ENCODE measurements around the gene COX4I1. TPM values are rescaled to one million over a fixed set of nuclear protein-coding genes. Genes with fewer than 3 reads are reported as not detected.

Gene COX4I1
- total and polyA plus RNA-seq, 2 of the 8 experiments (the other 6 are each of a cell fraction or from before 2014, with no cell fraction given), result 507 to 707 TPM

GRCh38 chr16:85830821-85831220 lies 31.3 kb downstream of the COX4I1 start:
- H2BK20ac ChIP-seq (ENCODE audit: low read length), result no peak overlapping the region
- no peak overlapping the region for H2AK5ac ChIP-seq (ENCODE audit: low read depth, low read length)
- no peaks in the 10 kb centered on the region for H3K36me3 ChIP-seq (ENCODE audit: control insufficient read depth in 2 of 4, insufficient read depth in 4 of 4, low read length in 3 of 4)
- no peak overlapping the region for H2BK120ac ChIP-seq (replicated peaks; ENCODE audit: low read depth, low read length)
- peaks cover 3% of the 10 kb centered on the region; the same call in 1 of the 2 replicates for H3K23me2 ChIP-seq (ENCODE audit: low read depth, low read length)
- DNase-seq (ENCODE audit: low read depth in 1 of 2, low spot score in 2 of 2) (no peak), FAIRE-seq (no peak)
- no peak overlapping the region for H3K14ac ChIP-seq (ENCODE audit: insufficient read length)
- no peak overlapping the region for H3K56ac ChIP-seq (replicated peaks; ENCODE audit: insufficient read length, low read depth, low read length)
- no peaks in the 10 kb centered on the region; a peak in 1 of 7 replicates for H3K4me1 ChIP-seq (replicated peaks in 1 of 4; ENCODE audit: control insufficient read depth in 3 of 4, insufficient read depth in 4 of 4, low read length in 3 of 4)
- H2BK12ac ChIP-seq (ENCODE audit: low read depth, low read length), result no peak overlapping the region
- no peak overlapping the region for H3K18ac ChIP-seq (ENCODE audit: extremely low read depth, low read length)
- peaks cover 0 to 2% of the 10 kb centered on the region in 2 experiments for H4K20me1 ChIP-seq (replicated peaks in 1 of 2; ENCODE audit: control insufficient read depth in 1 of 2, insufficient read depth in 2 of 2, low read length in 2 of 2)
- no peak overlapping the region for H2AFZ ChIP-seq (ENCODE audit: low read length)
- no peak overlapping the region for H3K27ac ChIP-seq (ENCODE audit: low read depth, low read length)
- H4K5ac ChIP-seq (ENCODE audit: insufficient read length, low read depth, low read length), result no peak overlapping the region
- H3K4me3 ChIP-seq (ENCODE audit: extremely low read depth in 1 of 4, insufficient read depth in 2 of 4, low read depth in 3 of 4, low read length in 4 of 4), result no peak overlapping the region
- H3K9me3 ChIP-seq (ENCODE audit: insufficient read depth in 2 of 2, low read depth in 1 of 2, low read length in 1 of 2), result peaks cover 0 to 10% of the 10 kb centered on the region in 2 experiments; a peak in 2 of 4 replicates
- H4K91ac ChIP-seq (replicated peaks; ENCODE audit: insufficient read length, low read length), result no peak overlapping the region
- H2BK15ac ChIP-seq (ENCODE audit: low read length), result no peak overlapping the region
- no peak overlapping the region for H3K23ac ChIP-seq (ENCODE audit: insufficient read length)
- ChIA-PET CTCF (ENCODE audit: partially characterized antibody) (interaction anchor here (1.3 to 6.9 kb wide), 3 partner anchors 10 to 185 kb away, joined by 3 to 51 read pairs (median 3); no protein-coding TSS in a partner anchor), POLR2A (ENCODE audit: partially characterized antibody) (no interaction called here)
- no peak overlapping the region for H3K9ac ChIP-seq (replicated peaks in 1 of 4; ENCODE audit: extremely low read depth in 1 of 4, low read depth in 3 of 4, low read length in 3 of 4)
- no peak overlapping the region for H3K4me2 ChIP-seq (ENCODE audit: insufficient read depth in 1 of 2, low read depth in 2 of 2, low read length in 2 of 2)
- no peak overlapping the region for H2BK5ac ChIP-seq (ENCODE audit: low read depth, low read length)
- WGBS, 2 experiments (ENCODE audit: extremely low coverage in 1 of 2, insufficient coverage in 1 of 2, insufficient read length in 1 of 2, insufficient replicate concordance in 2 of 2, low coverage in 1 of 2, low lambda C conversion rate in 2 of 2, missing lambda C conversion rate in 1 of 2), result 84% methylated on average over 9 of the region's 9 CpGs; no CpG with 5 or more reads in 1 of the 2 experiments
- H3K27me3 ChIP-seq (replicated peaks in 1 of 4; ENCODE audit: control insufficient read depth in 3 of 4, extremely low read depth in 1 of 4, insufficient read depth in 3 of 4, low read length in 3 of 4), result peaks cover 0 to 3% (median 0%) of the 10 kb centered on the region in 4 experiments; a peak in 1 of 7 replicates
- no peak overlapping the region for H4K8ac ChIP-seq (ENCODE audit: extremely low read depth, insufficient read depth, low read length)
- no peaks in the 10 kb centered on the region for H3K79me2 ChIP-seq (ENCODE audit: control insufficient read depth in 1 of 2, insufficient read depth in 2 of 2, low read length in 2 of 2)
- H3K79me1 ChIP-seq (ENCODE audit: low read depth, low read length), result no peaks in the 10 kb centered on the region
- H3K4ac ChIP-seq (replicated peaks; ENCODE audit: insufficient read length, low read depth, low read length), result no peak overlapping the region
- TF ChIP-seq SP2 (IDR thresholded peaks at IDR 0.05; ENCODE audit: low read length) (no peak), KDM4A (IDR thresholded peaks at IDR 0.05; ENCODE audit: low read depth, low read length, severe bottlenecking) (no peak), GTF2F1 (IDR thresholded peaks at IDR 0.05; ENCODE audit: borderline replicate concordance, low read depth, low read length) (no peak), MAFK (IDR thresholded peaks at IDR 0.05; ENCODE audit: low read depth, low read length) (no peak), KDM1A (IDR thresholded peaks at IDR 0.05; ENCODE audit: borderline replicate concordance, low read length) (no peak)
